HG03097 (cell line): Measurements from ENCODE around the gene TRPM4.
A peak's percentile ranks its signal among the peaks of the same experiment; 100 is the strongest.
"Not testable (repeated sequence)": the region's sequence is repeated elsewhere in the genome, so short reads cannot be mapped to it uniquely, and the experiment has no call there.

Source experiments
- ATAC-seq: cut with Tn5 transposase; IDR thresholded peaks from one replicate; pipeline ENCODE4 v1.9.1; 2021; ENCODE audit not compliant: unreplicated experiment, low FRiP score

Gene TRPM4

DNA sequence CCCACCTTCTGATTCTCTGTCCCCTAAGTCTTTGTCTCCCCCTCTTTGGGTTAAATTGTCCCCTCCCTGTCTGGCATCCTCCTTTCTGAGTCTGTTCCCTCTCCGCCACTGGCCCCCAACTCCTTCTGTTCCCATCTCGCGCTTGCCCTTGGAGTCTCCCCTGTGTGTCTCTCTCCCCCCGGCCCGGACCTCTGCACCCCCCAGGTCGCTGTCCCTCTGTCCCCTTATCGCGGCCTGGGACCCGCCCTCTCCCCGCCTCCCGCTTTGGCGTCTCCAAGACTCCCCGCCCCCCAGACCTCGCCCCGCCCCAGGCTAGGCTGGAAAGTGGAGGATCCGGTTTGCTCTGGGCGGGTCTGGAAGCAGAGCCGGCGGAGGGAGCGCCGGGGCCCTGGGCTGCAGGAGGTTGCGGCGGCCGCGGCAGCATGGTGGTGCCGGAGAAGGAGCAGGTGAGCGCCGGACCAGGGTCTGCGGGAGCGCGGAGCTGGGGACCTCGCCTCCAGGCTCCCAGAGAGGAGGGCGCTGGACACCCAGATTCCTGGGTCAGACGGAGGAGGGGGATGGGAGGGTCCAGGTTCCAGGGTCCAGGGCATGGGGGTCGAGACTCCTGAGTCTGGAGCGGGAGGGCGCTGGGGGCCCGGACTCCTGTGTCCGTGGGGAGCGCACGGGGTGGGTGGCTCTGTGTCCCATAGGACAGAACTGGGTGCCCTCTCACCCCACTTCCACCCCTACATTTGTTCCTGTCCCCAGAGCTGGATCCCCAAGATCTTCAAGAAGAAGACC, at the start of gene TRPM4:
Gene TRPM4 (plus strand): TSS at position 348 of the 780 bp plus-strand sequence. CDS start 75 bp downstream, at position 423.
- no peak for ATAC-seq

DNA sequence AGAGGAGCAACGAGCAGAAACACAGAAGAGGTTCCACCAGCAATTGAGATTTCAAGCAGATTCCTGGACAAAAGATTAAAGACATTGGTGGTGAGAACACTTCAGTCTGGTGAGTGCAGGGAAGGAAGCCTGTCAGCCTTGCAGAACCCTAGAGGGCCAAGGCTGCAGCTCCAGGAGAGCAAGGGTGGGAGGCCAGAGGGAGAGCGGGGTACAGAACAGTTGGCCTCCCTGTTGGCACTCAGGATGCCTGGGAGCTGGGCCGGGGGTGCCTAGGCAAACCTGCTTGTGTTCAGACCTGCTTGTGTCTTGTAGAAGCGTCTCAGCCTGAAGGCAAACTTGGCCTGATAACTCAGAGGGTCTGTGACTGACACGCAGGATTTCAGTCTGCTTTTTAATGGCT, 48.5 kb upstream of the TRPM4 start:
- no peak for ATAC-seq

DNA sequence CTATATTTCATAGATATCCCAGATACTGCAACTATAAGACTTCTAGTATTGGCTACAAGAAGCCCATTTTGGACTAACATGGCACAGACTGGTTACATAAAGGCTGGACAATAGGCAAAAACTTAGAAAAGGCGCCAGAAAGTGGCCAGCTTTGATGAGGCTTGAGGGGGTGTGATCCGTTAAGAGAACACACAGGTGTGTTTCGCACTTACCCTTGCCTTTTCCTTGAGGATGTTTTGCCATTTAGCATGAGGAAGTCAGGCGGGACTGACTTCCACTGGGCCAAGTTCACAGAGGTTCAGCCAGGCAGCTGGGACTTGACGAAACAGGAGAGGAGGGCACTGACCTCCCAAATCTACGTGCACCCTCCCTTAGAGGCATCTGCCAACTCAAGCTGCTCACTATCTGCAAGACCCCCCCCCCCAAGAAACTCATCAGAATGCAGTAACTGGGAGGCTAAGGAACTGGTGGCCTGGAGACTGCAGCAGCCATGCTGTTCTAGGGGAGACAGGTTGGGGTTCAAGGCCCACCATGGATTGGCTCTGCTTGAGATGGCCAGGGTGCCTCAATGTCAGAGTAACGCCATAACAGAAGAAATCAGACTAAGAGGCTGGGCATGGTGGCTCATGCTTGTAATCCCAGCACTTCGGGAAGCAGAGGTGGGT, 47.9 kb upstream of the TRPM4 start:
- ATAC-seq: no peak

DNA sequence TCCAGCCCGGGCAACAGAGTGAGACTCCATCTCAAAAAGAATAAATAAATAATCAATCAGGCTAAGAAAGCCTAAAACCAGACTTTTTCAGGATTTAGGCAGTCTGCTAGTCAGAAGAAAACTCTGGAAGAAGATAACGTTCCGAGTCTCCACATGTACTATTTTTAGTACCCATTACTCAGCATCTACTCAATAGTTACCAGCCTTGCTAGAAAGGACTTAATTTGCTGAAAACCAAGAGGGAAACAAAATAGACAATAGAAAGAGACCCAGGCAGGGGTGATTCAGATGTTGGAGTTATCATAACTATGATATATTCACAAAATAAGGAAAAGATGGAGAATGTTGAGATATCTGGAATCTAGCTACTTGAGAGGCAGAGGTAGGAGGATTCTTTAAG, 47.0 kb upstream of the TRPM4 start:
- ATAC-seq: no peak

DNA sequence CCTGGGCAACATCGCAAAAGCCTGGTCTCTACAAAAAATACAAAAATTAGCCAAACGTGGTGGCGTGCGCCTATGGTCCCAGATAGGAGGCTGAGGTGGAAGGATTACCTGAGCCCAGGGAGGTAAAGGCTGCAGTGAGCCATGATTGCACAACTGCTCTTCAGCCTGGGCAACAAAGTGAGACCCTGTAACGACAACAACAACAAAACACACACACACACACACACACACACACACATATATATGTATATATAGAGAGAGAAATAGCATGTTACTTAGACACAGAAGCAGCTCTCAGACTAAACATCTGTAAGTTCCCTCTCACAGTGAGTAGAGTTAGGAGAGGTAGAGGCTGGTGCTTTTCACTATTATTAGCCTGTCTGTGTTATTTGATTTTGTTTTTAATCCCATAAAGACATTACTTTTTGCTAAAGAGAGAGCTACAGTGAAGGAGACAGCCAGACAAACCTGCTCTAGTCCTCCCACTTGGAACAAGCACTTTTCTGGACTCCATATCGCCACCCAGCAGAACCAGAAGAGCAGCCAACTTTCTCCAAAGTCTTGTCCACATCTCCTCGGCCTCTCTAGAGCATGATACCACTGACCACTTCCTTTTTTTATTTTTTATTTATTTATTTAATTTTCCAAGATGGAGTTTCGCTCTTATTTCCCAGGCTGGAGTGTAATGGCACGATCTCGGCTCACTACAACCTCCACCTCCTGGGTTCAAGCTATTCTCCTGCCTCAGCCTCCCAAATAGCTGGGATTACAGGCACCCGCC, 46.2 kb upstream of the TRPM4 start:
- no peak for ATAC-seq

DNA sequence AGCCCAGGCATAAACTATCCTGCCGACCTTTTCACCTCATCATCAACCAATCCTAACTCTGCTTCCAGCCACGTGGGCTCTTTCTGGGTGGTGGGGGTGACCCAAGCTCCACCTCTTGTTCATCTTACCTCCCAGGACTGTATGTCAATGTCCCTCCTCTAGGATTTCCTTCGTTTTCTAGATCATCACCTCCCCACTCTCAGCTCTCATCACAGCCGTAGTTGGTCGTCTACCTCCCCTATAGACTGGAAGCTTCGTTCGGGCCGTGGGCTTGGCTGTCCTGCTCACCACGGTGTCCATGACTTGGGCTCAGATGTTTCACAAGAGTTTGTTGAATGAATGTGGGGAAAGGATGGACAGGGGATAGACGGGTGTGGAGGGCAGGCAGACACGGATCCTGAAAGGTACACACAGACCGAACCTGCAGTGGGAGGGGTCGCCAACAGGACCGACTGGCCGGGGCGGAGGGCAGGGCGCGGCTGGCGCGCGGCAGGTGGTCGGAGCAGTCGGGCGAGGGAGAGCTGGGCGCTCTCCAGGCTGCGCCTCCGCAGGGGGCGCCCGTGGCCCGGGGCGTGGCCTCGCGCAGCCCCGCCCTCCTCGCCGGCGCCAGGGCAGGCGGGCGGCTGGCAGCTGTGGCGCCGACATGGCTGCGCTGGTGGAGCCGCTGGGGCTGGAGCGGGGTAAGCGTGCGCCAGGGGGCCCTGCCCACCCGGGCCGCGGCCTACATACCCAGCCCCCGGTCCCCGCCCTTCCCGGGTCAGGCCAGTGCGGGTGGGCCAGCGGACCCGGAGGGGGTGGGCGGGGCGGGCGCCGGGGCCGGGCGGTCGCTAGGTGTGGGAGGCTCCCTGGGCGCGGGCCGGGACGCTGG, 43.6 kb upstream of the TRPM4 start, which contains the start of gene LIN7B:
Gene LIN7B (plus strand): TSS at position 609 of the 868 bp plus-strand sequence. CDS start 35 bp downstream, at position 644.
- ATAC-seq: peak; percentile 56

DNA sequence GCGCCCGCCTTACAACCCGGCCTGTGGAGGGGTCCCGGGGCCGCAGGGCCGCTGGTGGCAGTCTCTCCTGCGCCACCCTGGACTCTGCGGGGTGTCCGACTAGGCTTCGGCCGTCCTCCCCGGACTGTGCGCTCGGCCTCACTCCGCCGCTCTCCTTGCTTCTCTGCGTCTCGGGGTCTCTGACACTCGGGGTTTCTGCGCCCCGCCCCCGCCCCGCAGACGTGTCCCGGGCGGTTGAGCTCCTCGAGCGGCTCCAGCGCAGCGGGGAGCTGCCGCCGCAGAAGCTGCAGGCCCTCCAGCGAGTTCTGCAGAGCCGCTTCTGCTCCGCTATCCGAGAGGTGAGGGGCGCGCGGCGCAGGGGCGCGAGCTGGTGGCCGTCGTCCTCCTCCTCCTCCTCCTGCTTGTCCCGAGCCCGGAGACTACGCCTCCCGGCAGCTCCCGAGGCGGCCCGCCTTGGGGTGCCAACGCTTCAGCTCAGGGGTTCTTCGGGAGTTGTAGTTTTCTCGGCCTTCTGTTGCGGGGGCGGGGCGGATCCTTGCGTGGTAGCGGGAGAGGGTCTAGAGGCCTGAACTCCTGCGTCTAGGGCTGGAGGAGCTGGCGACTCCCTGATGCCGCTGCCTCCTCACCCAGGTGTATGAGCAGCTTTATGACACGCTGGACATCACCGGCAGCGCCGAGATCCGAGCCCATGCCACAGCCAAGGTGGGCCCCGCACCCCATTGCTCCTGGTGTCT, 42.8 kb upstream of the TRPM4 start:
- ATAC-seq: no peak

DNA sequence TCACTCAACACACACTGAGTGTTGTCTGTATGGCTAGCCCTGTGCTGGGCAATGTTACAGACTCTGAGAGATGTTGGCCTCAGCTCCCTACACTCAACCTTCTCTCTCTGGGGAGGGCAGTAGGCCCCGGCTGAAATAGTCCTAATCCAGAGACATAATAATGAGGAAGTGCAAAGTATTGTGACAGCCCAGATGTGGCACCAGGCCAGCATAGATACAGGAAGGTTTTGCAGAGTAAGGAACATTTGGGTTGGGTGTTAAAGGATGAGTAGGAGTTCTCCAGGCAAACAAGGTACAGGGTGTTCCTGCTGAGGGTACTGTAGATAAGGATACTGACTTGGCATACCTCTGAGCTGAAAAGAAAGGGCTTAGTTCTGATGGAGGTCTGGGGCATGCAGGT, 41.0 kb upstream of the TRPM4 start:
- no peak for ATAC-seq

DNA sequence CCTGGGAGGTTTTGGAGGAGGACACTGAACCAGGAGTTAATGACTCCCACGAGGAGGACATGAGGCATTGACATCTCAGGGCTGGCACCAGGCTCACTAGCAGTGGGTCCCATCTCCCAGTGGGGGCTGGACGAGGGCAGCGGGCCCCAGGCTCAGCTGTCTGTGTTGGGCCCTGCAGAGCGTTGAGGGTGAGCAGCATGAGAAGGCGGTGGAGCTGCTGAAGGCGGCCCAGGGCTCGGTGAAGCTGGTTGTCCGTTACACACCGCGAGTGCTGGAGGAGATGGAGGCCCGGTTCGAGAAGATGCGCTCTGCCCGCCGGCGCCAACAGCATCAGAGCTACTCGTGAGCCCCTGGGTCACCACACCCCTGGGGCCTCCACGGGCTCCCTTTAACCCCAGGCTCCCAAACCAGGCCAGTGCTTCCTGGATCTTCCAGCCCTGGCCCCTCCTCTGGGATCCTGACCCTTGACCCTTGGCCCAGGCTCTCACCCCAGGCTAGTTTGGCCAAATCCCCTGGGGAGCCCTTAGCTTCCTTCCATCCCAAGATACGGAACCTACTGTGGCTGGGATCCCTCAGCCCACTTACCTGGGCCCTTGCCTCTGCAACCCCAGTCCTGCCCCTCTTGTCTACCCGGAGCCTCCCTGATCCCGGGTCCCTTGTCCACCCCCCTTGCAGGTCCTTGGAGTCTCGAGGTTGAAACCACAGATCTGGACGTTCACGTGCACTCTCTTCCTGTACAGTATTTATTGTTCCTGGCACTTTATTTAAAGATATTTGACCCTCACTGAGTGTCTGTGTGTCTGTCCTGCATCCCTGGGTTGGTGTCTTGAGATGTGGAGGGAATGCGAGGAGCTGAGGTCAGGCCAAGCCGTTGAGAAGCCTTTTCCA, 39.7 kb upstream of the TRPM4 start:
- ATAC-seq: no peak

DNA sequence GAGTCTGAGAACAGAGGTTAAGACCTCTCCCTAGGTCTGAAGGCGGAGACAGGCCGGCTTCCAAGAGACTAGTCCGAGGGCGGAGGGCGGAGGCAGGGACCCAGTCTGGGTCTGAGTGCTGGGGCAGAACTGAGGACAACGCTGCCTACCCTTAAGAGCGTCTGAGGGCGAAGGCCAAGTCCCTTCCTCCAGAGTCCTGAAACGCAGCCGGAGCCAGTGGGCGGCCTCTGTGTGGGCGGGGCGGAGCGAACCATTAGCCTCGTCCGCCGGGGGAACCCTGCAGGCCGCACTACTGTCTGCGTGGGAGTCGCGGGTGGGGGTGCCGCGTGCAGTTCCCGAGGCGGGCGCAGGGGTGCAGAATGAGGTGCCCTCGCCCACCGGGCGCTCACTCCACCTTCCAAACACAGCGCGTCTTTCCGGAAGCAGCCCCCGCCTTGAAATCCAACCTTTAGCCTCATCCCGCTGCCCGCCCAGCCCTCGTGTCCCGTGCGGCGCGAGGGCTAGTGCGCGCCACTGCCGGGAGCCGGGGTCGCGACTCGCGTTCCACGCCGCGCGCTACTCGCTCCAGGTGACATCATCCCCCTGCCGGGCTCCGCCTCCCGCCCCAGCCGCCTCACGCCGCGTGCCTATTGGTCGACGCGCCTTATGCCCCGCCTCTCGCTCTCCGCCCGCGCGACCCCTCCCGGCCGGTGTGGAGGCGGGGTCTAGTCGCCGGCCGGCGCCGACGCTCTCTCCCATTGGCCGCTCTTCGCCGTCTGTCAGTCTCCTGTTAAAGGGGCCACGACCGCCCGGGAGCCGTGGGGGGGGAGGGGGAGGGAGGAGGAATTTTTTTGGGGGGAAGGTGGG, 38.8 kb upstream of the TRPM4 start, which contains the start of gene C19orf73:
Gene C19orf73 (minus strand): TSS at position 579 of the 846 bp plus-strand sequence. CDS start 121 bp downstream, at position 458.
- ATAC-seq: peak; percentile 74

DNA sequence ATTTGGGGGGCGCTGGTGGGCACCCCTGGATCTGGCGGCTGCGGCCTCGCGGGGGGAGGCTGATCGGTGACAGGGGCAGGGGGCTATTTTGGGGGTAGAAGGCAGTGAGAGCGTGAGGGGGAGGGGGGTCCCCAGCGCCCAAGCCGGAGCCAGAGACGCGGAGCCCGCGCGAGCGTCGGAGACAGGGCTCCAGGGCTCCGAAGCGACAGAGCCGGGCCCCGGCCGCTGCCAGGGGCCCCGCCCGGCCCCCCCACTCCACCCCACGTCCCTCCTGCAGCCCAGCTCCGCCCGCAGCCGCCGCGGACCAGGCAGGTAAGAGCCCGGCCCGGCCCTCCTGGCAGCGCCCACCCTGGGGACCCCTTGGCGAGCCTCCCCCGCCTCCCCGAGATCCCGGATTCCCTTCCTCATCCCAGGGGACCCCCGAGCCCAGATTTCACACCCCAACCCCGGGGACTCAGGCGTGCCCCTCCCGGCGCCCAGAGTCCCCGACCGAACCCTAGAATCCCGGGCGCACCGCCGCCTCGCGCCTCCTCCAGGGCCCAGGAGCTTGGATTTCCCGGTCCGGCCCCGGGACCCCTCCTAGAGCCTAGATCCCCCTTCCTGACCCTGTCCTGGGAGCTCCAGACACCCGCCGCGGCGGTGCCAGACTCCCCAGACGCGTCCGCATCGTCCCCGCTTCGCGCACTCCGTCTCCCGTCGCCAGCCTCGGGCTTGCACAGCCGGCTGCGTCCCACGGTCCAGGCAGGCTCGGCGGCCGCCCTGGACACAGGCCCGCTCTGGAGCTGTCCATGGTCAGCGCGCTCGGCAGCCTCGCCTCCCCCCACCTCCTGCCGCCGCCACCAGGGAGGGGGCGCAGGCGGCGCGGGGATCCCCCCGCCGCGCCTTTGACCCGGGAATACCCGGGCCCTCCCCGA, 37.9 kb upstream of the TRPM4 start, which contains the start of gene PPFIA3:
Gene PPFIA3 (plus strand): TSS at position 134 of the 914 bp plus-strand sequence. CDS start 8,330 bp downstream, outside the sequence.
- ATAC-seq: no peak

DNA sequence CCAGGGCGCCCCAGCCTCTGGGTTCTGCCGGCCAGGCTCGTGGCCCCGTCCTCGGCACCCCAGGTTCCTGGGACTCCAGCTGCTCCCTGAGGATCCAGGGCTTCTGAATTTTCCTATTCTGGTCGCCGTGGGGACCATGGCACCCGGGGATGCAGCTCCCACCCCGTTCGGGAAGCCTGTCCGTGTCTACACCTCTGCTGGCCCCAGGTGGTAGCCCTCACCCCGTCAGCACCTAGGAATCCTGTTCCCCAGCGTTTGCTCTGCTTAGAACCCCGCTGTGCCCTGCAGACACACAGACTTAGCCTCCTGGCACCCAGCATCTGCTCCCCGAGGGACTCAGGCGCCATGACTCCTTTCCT, 37.3 kb upstream of the TRPM4 start:
- no peak for ATAC-seq

DNA sequence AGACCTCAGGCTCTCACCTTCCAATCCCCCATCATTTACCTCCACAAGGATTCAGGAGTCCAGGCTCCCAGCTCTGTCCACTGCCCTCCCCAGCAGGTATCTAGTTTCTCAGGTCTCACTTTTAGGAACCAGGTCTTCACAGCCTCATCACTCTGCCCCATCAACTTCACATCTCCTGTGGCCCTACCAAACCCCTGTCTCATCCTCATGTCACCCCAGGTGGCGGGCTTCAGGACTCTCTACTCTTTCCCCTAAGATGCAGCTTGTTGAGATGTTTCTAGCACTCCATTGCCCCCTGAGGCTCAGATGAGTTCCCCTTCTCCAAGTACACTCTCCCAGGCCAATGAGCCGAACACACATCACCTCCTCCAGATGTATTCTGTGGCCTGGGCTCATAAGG, 36.7 kb upstream of the TRPM4 start:
- no peak for ATAC-seq

DNA sequence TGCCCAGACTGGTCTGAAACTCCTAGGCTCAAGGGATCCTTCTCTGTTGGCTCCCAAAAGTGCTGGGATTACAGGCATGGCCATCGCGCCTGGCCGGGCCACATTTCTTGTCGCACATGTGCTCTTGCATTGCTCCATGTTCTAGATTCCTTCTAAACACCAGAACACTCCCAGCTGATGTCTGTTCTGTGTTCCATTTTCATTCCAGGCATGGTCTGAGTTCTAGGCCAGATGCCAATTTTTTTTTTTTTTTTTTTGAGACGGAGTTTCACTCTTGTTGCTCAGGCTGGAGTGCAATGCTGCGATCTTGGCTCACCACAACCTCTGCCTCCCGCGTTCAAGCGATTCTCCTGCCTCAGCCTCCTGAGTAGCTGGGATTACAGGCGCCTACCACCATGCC, 35.8 kb upstream of the TRPM4 start:
- ATAC-seq: not testable (repeated sequence)

DNA sequence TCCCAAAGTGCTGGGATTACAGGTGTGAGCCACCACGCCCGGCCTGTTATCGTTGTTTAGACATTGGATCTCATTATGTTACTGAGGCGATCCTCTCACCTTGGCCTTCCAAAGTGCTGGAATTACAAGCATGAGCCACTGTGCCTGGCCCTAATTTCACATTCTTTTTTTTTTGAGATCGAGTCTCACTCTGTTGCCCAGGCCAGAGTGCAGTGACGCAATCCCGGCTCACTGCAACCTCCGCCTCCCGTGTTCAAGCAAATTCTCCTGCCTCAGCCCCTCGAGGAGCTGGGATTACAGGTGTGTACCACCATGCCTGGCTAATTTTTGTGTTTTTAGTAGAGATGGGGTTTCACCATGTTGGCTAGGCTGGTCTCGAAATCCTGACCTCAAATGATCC, 34.3 kb upstream of the TRPM4 start:
- not testable (repeated sequence) for ATAC-seq

DNA sequence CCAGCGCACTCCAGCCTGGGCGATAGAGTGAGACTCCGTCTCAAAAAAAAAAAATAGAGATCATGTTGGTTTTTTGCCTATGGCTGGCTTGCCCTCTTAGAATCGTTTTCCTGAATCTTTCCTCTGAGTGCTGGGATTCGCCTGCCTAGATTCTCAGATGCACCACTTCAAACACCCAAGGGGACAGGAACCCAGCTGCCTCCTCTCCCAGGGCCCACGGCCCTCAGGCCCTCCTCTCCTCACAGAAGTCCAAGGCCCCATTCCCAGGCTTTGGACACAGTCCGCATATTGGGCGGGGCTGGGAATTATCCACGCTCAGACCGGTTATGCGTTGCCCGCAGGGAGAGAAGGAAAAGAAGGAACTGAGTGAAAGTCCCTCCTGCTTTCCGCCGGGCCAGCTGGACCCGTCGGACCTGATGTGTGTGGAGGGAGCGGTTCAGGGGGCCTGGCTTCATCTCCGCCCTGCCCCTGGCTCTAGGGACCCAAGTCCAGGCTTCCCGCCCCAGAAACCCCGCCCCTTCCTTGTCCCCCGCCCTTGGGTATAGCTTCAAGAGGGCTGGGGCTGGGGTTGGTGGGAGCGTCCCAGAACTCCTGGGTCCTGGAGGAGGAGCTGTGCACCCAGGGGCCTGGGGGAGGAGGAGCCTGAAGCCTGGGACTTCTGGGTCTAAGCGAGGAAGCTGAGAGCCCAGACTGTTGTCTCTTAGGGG, 32.4 kb upstream of the TRPM4 start:
- no peak for ATAC-seq
